ENCODE results near the gene FZD7. TPM values are rescaled to one million over a fixed set of nuclear protein-coding genes. Genes with fewer than 3 reads are reported as not detected.

Gene FZD7
- total and polyA plus RNA-seq, 2 of the 8 experiments (the other 6 are each of a cell fraction or from before 2014, with no cell fraction given), result 176 to 246 TPM

GRCh38 chr2:202026507-202026906 is 7.1 kb upstream of the FZD7 start:
- H2BK20ac ChIP-seq (ENCODE audit: low read length), result 0 out of 2 replicates have a peak overlapping the region, but pooled peaks have one; percentile 28
- no peak overlapping the region for H4K5ac ChIP-seq (ENCODE audit: insufficient read length, low read depth, low read length)
- H2BK15ac ChIP-seq (ENCODE audit: low read length), result 0 out of 2 replicates have a peak overlapping the region, but pooled peaks have one; percentile 3
- no peak overlapping the region for H3K14ac ChIP-seq (ENCODE audit: insufficient read length)
- no peak overlapping the region for H3K27ac ChIP-seq (ENCODE audit: low read depth, low read length)
- no peaks in the 10 kb centered on the region for H3K79me1 ChIP-seq (ENCODE audit: low read depth, low read length)
- H3K36me3 ChIP-seq (ENCODE audit: control insufficient read depth in 2 of 4, insufficient read depth in 4 of 4, low read length in 3 of 4), result no peaks in the 10 kb centered on the region
- H3K9ac ChIP-seq (replicated peaks in 1 of 4; ENCODE audit: extremely low read depth in 1 of 4, low read depth in 3 of 4, low read length in 3 of 4), result no peak overlapping the region
- H4K91ac ChIP-seq (replicated peaks; ENCODE audit: insufficient read length, low read length), result peak overlapping the region; percentile 75
- peak overlapping the region; percentile 3 for H2AK5ac ChIP-seq (ENCODE audit: low read depth, low read length)
- TF ChIP-seq FOSL1 (IDR thresholded peaks at IDR 0.05; ENCODE audit: insufficient read depth, low read depth, low read length) (no peak), SRF (IDR thresholded peaks at IDR 0.05; ENCODE audit: low read depth, low read length) (no peak), CBX5 (IDR thresholded peaks at IDR 0.05; ENCODE audit: low read depth, low read length) (no peak), SIN3A (conservative IDR thresholded peaks at IDR 0.05 in 1 of 2, IDR thresholded peaks at IDR 0.05 in 1 of 2; ENCODE audit: low read depth in 1 of 2, low read length in 2 of 2) (no peak), CHD1 (IDR thresholded peaks at IDR 0.05; ENCODE audit: low read depth, low read length) (no peak), SIRT6 (IDR thresholded peaks at IDR 0.05; ENCODE audit: low read length) (no peak), NRF1 (IDR thresholded peaks at IDR 0.05; ENCODE audit: low read depth, low read length) (no peak), POU5F1 (IDR thresholded peaks at IDR 0.05; ENCODE audit: low read depth, low read length) (no peak), E2F6 (IDR thresholded peaks at IDR 0.05) (no peak), CTBP2 (IDR thresholded peaks at IDR 0.05; ENCODE audit: borderline replicate concordance, insufficient read depth, insufficient read length, low read length) (no peak)
- H3K23me2 ChIP-seq (ENCODE audit: low read depth, low read length), result no peaks in the 10 kb centered on the region; the same call in 1 of the 2 replicates
- H3K4ac ChIP-seq (replicated peaks; ENCODE audit: insufficient read length, low read depth, low read length), result no peak overlapping the region
- WGBS, 2 experiments (ENCODE audit: extremely low coverage in 1 of 2, insufficient coverage in 1 of 2, insufficient read length in 1 of 2, insufficient replicate concordance in 2 of 2, low coverage in 1 of 2, low lambda C conversion rate in 2 of 2, missing lambda C conversion rate in 1 of 2), result 89% methylated on average over 5 of the region's 5 CpGs; no CpG with 5 or more reads in 1 of the 2 experiments
- H3K9me3 ChIP-seq (ENCODE audit: insufficient read depth in 2 of 2, low read depth in 1 of 2, low read length in 1 of 2), result no peaks in the 10 kb centered on the region
- no peak overlapping the region for H3K56ac ChIP-seq (replicated peaks; ENCODE audit: insufficient read length, low read depth, low read length)
- peaks cover 13 to 33% (median 27%) of the 10 kb centered on the region in 4 experiments for H3K4me1 ChIP-seq (replicated peaks in 1 of 4; ENCODE audit: control insufficient read depth in 3 of 4, insufficient read depth in 4 of 4, low read length in 3 of 4)
- no peaks in the 10 kb centered on the region for H4K20me1 ChIP-seq (replicated peaks in 1 of 2; ENCODE audit: control insufficient read depth in 1 of 2, insufficient read depth in 2 of 2, low read length in 2 of 2)
- ChIA-PET POLR2A (ENCODE audit: partially characterized antibody) (interaction anchor here (0.6 to 1.0 kb wide), 6 partner anchors 10 to 1989 kb away, joined by 3 to 4 read pairs (median 3); no protein-coding TSS in a partner anchor), CTCF (ENCODE audit: partially characterized antibody) (interaction anchor here (0.6 to 3.4 kb wide), 5 partner anchors 9 to 166 kb away, joined by 3 to 13 read pairs (median 6); no protein-coding TSS in a partner anchor)
- peaks cover 0 to 3% (median 0%) of the 10 kb centered on the region in 4 experiments; a peak in 3 of 7 replicates for H3K27me3 ChIP-seq (replicated peaks in 1 of 4; ENCODE audit: control insufficient read depth in 3 of 4, extremely low read depth in 1 of 4, insufficient read depth in 3 of 4, low read length in 3 of 4)
- H3K4me3 ChIP-seq (ENCODE audit: extremely low read depth in 1 of 4, insufficient read depth in 2 of 4, low read depth in 3 of 4, low read length in 4 of 4), result no peak overlapping the region
- H3K79me2 ChIP-seq (ENCODE audit: control insufficient read depth in 1 of 2, insufficient read depth in 2 of 2, low read length in 2 of 2), result no peaks in the 10 kb centered on the region; a peak in 1 of 4 replicates
- no peak overlapping the region for H3K4me2 ChIP-seq (ENCODE audit: insufficient read depth in 1 of 2, low read depth in 2 of 2, low read length in 2 of 2)
- H2BK5ac ChIP-seq (ENCODE audit: low read depth, low read length), result no peak overlapping the region
- no peak overlapping the region for H3K23ac ChIP-seq (ENCODE audit: insufficient read length)
- H4K8ac ChIP-seq (ENCODE audit: extremely low read depth, insufficient read depth, low read length), result no peak overlapping the region
- DNase-seq (ENCODE audit: low read depth in 1 of 2, low spot score in 2 of 2), result no peak
- FAIRE-seq, result no peak
- peak overlapping the region; percentile 27 for H2BK120ac ChIP-seq (replicated peaks; ENCODE audit: low read depth, low read length)
- no peak overlapping the region for H3K18ac ChIP-seq (ENCODE audit: extremely low read depth, low read length)
- H2BK12ac ChIP-seq (ENCODE audit: low read depth, low read length), result peak overlapping the region; percentile 18
- H2AFZ ChIP-seq (ENCODE audit: low read length), result no peak overlapping the region

Data from H1 (cell line).